Loucy (cell line): ENCODE data around the gene TMEM190.
"Not testable (repeated sequence)": the region's sequence is repeated elsewhere in the genome, so short reads cannot be mapped to it uniquely, and the experiment has no call there.

ENCODE experiments used
- H2AFZ ChIP-seq: fragments of 200-600 bp; sonication (generic); 2 replicates; pipeline ENCODE4 v1.6.0; 2016; ENCODE audit warnings: antibody characterized with exemption, mild to moderate bottlenecking, low read length, moderate library complexity
- H3F3A ChIP-seq: fragments of 200-600 bp; 2 replicates; pipeline ENCODE4 v1.6.0; 2016; ENCODE audit warnings: antibody characterized with exemption, low read depth, mild to moderate bottlenecking
- H3K27me3 ChIP-seq: fragments of 200-600 bp; sonication (generic); 2 replicates; pipeline ENCODE4 v1.6.1; 2014; ENCODE audit warnings: low read length, mild to moderate bottlenecking; ENCODE audit not compliant: insufficient read depth, poor library complexity, severe bottlenecking
- H3K36me3 ChIP-seq: fragments of 200-600 bp; sonication (generic); 2 replicates; pipeline ENCODE4 v1.6.1; 2016; ENCODE audit warnings: low read length; ENCODE audit not compliant: insufficient read depth
- H3K4me1 ChIP-seq: fragments of 200-600 bp; sonication (generic); 2 replicates; pipeline ENCODE4 v1.5.1; 2014; ENCODE audit warnings: low read length, mild to moderate bottlenecking; ENCODE audit not compliant: insufficient read depth, poor library complexity, severe bottlenecking
- H3K4me2 ChIP-seq: fragments of 200-600 bp; sonication (generic); 2 replicates; pipeline ENCODE4 v1.6.0; 2014; ENCODE audit warnings: antibody characterized with exemption, low read length, low read depth, mild to moderate bottlenecking; ENCODE audit not compliant: poor library complexity, severe bottlenecking
- H3K4me3 ChIP-seq: fragments of 200-600 bp; sonication (generic); 2 replicates; pipeline ENCODE4 v1.5.1; 2014; ENCODE audit warnings: low read length, mild to moderate bottlenecking, mixed read lengths; ENCODE audit not compliant: poor library complexity, severe bottlenecking
- H3K79me2 ChIP-seq: fragments of 200-600 bp; sonication (generic); 2 replicates; pipeline ENCODE4 v1.6.1; 2014; ENCODE audit warnings: low read length; ENCODE audit not compliant: insufficient read depth
- H3K9ac ChIP-seq: fragments of 200-600 bp; sonication (generic); 2 replicates; pipeline ENCODE4 v1.6.0; 2014; ENCODE audit warnings: mild to moderate bottlenecking, low read depth, low read length, moderate library complexity; ENCODE audit not compliant: poor library complexity, severe bottlenecking
- H3K9me2 ChIP-seq: fragments of 200-600 bp; sonication (generic); replicated peaks from 2 replicates; pipeline ENCODE4 v1.6.1; 2016; ENCODE audit warnings: low read depth, low read length, mixed read lengths
- H3K9me3 ChIP-seq: fragments of 200-600 bp; sonication (generic); 2 replicates; pipeline ENCODE4 v1.6.1; 2014; ENCODE audit warnings: mild to moderate bottlenecking, antibody characterized with exemption, low read length, low read depth; ENCODE audit not compliant: insufficient read depth
- H4K20me1 ChIP-seq: fragments of 200-600 bp; sonication (generic); 2 replicates; pipeline ENCODE4 v1.6.0; 2014; ENCODE audit warnings: antibody characterized with exemption, low read length, mild to moderate bottlenecking; ENCODE audit not compliant: insufficient read depth, poor library complexity, severe bottlenecking
- CTCF ChIP-seq: fragments of 200-600 bp; sonication (generic); conservative IDR thresholded peaks from 2 replicates; pipeline ENCODE4 v1.5.1; 2014; ENCODE audit warnings: mild to moderate bottlenecking, antibody characterized with exemption, low read length
- EZH2phosphoT487 ChIP-seq: fragments of 200-600 bp; IDR thresholded peaks from 2 replicates; pipeline ENCODE4 v1.6.1; 2018; ENCODE audit warnings: antibody characterized with exemption, mild to moderate bottlenecking, moderate library complexity, borderline replicate concordance

TMEM190 gene

DNA sequence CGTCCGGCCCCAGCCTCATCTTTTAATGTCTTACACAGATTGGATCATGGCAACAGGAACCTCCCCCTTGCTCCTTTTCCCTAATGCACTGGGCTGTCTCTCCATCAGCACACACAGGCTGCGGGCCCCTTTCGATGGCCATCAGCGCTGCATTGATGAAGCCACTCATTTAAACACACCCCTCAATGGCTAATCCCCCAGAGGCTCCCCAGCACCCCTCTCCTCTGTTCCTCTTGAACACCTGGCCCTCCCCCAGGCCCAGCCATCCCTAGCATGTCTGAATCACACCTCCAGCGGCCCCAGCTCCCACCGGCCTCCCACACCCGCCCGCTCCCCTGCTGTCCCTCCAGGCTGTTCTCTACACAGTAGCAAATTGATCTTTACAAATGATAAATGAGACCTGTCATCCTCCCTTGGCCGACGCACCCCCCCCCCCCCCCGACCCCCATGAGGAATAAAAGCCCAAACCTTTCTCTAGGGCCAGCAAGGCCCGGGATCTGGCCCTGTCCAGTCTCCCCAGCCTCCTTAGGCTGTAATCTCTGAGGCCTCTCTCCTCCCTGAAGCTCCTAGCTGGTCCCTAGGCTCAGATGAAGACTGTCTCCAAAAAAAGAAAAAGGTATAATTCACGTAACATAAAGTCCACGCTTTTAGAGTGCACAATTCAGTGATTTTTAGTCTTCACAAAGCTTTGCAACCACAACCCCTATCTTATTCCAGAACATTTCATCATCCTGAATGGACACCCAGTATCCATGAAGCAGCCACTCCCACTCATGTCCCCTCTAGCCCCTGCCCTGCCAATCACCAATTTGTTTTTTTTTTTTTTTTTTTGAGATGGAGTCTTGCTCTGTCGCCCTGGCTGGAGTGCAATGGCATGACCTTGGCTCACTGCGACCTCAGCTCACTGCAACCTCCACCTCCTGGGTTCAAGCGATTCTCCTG, 16.5 kb downstream of the TMEM190 start:
- Histone ChIP-seq H3K36me3 (peaks cover 15% of the 10 kb centered on the region; the same call in 1 of the 2 replicates), H2AFZ (no peak overlapping the region), H3K4me1 (peaks cover 13% of the 10 kb centered on the region), H3K4me3 (no peak overlapping the region), H3K4me2 (no peak overlapping the region), H3K27me3 (no peaks in the 10 kb centered on the region), H3F3A (no peaks in the 10 kb centered on the region), H3K9ac (no peak overlapping the region), H4K20me1 (peaks cover 36% of the 10 kb centered on the region), H3K9me2 (no peaks in the 10 kb centered on the region), H3K9me3 (no peaks in the 10 kb centered on the region), H3K79me2 (peaks cover 23% of the 10 kb centered on the region)
- TF ChIP-seq EZH2phosphoT487 (no peak), CTCF (no peak)

DNA sequence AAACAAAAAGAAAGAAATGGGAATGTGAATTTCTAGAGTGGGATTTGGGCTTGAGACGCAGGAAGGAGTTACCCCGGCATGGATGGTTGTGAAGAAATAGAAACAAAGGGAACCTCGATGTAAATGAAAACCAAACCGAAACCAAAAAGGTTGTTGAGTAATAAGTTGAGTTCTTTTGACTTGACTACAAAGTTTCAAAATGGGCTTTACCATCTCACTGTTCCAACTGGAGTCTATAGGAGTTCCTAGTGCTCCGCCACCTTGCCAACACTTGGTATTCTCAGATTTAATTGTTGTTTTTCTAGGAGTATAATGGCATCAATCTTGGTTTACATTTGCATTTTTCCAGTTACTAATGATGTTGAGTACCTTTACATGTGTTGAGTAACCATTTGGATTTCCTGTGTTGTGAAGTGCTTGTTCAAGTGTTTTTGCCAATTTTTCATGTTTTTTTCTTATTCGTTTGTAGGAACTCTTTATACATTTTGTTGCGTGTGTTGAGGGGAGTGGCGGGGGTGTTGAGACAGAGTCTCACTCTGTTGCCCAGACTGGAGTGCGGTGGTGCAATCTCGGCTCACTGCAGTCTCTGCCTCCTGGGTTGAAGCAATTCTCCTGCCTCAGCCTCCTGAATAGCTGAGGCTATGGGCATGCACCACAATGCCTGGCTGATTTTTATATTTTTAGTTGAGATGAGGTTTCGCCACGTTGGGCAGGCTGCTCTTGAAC, 21.7 kb downstream of the TMEM190 start:
- Histone ChIP-seq H3K9me2 (no peaks in the 10 kb centered on the region), H2AFZ (no peak overlapping the region), H4K20me1 (peaks cover 14% of the 10 kb centered on the region), H3K79me2 (peaks cover 17% of the 10 kb centered on the region), H3F3A (no peaks in the 10 kb centered on the region; the same call in 1 of the 2 replicates), H3K4me1 (peaks cover 10% of the 10 kb centered on the region), H3K27me3 (no peaks in the 10 kb centered on the region), H3K4me2 (no peak overlapping the region), H3K36me3 (peaks cover 30% of the 10 kb centered on the region; the same call in 1 of the 2 replicates), H3K4me3 (no peak overlapping the region), H3K9ac (no peak overlapping the region), H3K9me3 (no peaks in the 10 kb centered on the region)
- TF ChIP-seq CTCF, result no peak
- TF ChIP-seq EZH2phosphoT487, result no peak

DNA sequence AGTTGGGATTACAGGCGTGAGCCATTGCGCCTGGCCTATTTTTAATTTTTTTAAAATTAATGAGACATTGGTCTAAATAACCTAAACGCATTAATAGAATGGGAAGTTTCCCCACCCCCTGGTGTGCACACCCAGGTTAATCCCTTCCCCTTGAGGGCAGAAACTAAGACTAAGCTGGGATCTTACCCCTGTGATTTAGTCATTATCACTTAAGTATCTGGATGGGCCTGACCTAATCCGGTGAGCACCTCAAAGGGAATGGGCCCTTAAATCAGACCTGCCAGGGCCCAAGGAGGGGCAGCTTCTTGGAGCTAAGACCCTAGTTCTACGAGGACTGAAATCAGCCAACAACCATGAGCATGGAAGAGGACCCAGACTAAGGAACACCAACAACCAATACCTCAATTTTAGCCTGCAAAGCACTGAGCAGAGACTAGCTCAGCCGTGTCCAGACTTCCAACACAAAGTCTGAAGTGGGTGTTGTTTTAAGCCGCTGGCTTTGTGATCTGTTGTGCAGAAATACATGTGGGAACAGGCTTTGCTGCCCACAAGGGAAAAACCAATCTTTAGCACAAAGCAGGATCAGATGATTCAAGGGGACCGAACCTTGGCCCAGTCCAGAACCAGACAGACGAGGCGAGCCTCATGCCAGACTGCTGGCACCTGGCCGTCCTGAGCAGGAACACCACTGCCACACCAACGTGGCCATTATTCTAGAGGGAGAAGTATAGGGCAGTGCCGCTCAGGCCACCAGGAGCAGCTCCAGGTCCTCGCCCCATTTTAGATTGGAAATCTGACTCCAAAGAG, 23.9 kb downstream of the TMEM190 start:
- Histone ChIP-seq H3F3A (no peaks in the 10 kb centered on the region; the same call in 1 of the 2 replicates), H3K79me2 (peaks cover 37% of the 10 kb centered on the region), H3K4me1 (peaks cover 23% of the 10 kb centered on the region), H3K9me3 (no peaks in the 10 kb centered on the region), H3K9ac (no peak overlapping the region), H3K4me2 (no peak overlapping the region), H2AFZ (no peak overlapping the region), H3K36me3 (peaks cover 42% of the 10 kb centered on the region; the same call in 1 of the 2 replicates), H4K20me1 (peaks cover 28% of the 10 kb centered on the region), H3K9me2 (no peaks in the 10 kb centered on the region), H3K4me3 (no peak overlapping the region), H3K27me3 (no peaks in the 10 kb centered on the region)
- no peak for TF ChIP-seq EZH2phosphoT487
- no peak for TF ChIP-seq CTCF

GRCh38 chr19:55401390-55401789, 24.8 kb downstream of the TMEM190 start:
- not testable (repeated sequence) for H3K4me2 ChIP-seq, H2AFZ ChIP-seq, H3K4me3 ChIP-seq, H3K9me2 ChIP-seq, H3F3A ChIP-seq, H3K9ac ChIP-seq, H3K27me3 ChIP-seq, H3K9me3 ChIP-seq
- H3K36me3 ChIP-seq, result peaks cover 46% of the 10 kb centered on the region; the same call in 1 of the 2 replicates
- H3K4me1 ChIP-seq, result peaks cover 32% of the 10 kb centered on the region
- peaks cover 37% of the 10 kb centered on the region for H4K20me1 ChIP-seq
- peaks cover 46% of the 10 kb centered on the region for H3K79me2 ChIP-seq
